Measurements from ENCODE around the gene VWC2. TPM values are rescaled to one million over a fixed set of nuclear protein-coding genes. Genes with fewer than 3 reads are reported as not detected.

The VWC2 gene
- total RNA-seq, 2 experiments from 2014 or later = not detected

DNA sequence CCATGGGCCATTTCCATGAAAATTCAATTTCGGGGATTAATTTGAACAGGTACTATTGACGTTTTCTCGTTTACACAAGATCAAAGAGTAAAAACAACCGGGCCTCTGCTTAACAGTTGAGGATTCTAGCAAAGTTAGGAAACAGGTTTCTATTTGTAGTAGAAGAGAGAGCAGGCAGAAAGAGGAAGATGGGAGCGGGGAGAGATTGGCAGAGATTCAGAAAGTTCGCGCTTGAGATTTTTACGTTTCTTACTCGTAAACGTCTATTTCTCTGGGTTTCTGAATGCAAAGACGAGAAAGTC, 571 bp upstream of the VWC2 start:
- Mint-ChIP-seq H3K4me1 (ENCODE audit: low read depth) (peaks cover 9% of the 10 kb centered on the region), H3K9me3 (ENCODE audit: insufficient read depth) (no peaks in the 10 kb centered on the region), H3K27me3 (ENCODE audit: low read depth) (peaks cover 51% of the 10 kb centered on the region), H3K36me3 (ENCODE audit: low read depth) (peaks cover 4% of the 10 kb centered on the region), H3K4me3 (peak overlapping the region; percentile 18), H3K27ac (no peak overlapping the region)
- DNase-seq = no peak
- ATAC-seq = no peak
- CTCF ChIA-PET = no interaction called here
- POLR2A ChIA-PET = interaction anchor here (0.6 kb wide), 1 partner anchor 390 kb away, joined by 3 read pairs; no protein-coding TSS in a partner anchor

DNA sequence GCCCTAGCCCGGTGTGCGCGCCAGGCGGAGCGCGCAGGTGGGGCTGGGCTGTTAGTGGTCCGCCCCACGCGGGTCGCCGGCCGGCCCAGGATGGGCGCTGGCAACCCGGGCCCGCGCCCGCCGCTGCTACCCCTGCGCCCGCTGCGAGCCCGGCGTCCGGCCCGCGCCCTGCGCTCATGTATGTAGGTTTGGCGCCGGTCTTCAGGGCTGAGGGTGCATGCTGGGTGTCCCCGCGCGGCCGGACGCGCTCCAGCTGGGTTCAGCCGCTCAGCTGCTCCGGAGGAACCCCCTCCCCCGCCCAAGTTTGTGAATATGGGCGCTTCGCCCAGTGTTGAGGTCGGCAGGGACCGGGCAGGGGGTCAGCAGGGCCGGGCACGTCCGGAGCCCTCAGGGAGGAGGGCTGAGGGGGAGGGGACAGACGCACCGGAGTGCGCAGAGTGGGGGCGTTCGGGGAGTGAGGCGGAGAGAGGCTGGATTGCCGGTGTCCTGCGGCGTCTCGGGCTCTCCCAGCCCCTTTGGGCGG, 559 bp downstream of the VWC2 start:
- CTCF ChIA-PET = no interaction called here
- no peak for ATAC-seq
- H3K4me3 Mint-ChIP-seq = no peak overlapping the region
- peaks cover 57% of the 10 kb centered on the region for H3K27me3 Mint-ChIP-seq (ENCODE audit: low read depth)
- H3K36me3 Mint-ChIP-seq (ENCODE audit: low read depth) = peaks cover 4% of the 10 kb centered on the region
- no peak overlapping the region for H3K27ac Mint-ChIP-seq
- POLR2A ChIA-PET = no interaction called here
- DNase-seq = no peak
- no peaks in the 10 kb centered on the region for H3K9me3 Mint-ChIP-seq (ENCODE audit: insufficient read depth)
- peaks cover 9% of the 10 kb centered on the region for H3K4me1 Mint-ChIP-seq (ENCODE audit: low read depth)

DNA sequence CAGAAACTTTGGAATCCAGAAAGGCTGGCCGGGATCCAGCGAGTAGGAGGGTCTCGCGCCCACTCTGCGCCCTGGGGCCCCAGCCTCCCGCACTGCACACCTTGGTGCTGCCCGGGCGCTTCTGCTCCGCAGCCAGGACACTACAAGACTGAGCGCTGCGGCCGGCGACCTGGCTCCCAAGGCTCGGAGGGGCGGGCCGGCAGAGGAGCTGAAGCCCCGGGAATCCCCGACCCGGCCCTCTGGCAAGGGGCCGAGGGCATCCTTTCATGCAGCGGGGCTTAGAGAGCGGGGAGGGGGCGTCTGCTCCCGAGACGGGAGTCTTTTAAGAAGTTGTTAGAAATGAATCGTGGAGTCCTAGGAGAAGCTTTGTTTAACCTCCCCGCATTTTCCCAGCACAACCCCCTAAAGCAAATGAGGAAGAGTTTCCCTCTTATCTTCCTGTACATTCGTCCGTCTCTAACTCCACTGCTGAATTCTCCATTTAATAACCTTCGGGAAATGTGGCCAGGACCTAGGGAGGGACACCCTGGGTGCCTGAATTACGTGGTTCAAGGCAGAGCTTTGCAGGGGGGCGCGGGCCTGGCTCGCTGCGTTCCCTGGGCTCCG, 1.1 kb downstream of the VWC2 start:
- ChIA-PET POLR2A (no interaction called here), CTCF (no interaction called here)
- peaks cover 4% of the 10 kb centered on the region for H3K36me3 Mint-ChIP-seq (ENCODE audit: low read depth)
- no peaks in the 10 kb centered on the region for H3K9me3 Mint-ChIP-seq (ENCODE audit: insufficient read depth)
- peaks cover 9% of the 10 kb centered on the region for H3K4me1 Mint-ChIP-seq (ENCODE audit: low read depth)
- no peak for ATAC-seq
- no peak overlapping the region for H3K4me3 Mint-ChIP-seq
- H3K27ac Mint-ChIP-seq = no peak overlapping the region
- peaks cover 57% of the 10 kb centered on the region for H3K27me3 Mint-ChIP-seq (ENCODE audit: low read depth)
- no peak for DNase-seq

DNA sequence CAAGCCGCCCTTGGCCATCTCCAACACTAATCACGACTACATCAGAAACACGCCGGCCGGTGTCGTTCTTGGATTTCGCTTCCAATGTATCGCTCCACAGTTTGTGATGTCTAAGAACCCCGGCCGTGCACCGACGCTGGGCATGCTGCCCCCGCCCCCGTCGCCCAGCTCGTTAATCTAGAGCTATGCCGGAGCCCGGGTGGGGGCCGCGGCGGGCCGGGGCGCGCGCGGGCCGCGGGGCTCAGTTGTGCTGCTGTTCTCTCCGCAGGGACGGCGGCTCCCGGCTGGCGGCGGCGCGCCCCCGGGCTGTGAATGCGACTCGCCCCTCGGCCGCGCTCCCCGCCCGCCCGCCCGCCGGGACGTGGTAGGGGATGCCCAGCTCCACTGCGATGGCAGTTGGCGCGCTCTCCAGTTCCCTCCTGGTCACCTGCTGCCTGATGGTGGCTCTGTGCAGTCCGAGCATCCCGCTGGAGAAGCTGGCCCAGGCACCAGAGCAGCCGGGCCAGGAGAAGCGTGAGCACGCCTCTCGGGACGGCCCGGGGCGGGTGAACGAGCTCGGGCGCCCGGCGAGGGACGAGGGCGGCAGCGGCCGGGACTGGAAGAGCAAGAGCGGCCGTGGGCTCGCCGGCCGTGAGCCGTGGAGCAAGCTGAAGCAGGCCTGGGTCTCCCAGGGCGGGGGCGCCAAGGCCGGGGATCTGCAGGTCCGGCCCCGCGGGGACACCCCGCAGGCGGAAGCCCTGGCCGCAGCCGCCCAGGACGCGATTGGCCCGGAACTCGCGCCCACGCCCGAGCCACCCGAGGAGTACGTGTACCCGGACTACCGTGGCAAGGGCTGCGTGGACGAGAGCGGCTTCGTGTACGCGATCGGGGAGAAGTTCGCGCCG, 1.9 kb downstream of the VWC2 start:
- ChIA-PET CTCF (no interaction called here), POLR2A (no interaction called here)
- ATAC-seq (no peak), DNase-seq (no peak)
- H3K27me3 Mint-ChIP-seq (ENCODE audit: low read depth) = peaks cover 58% of the 10 kb centered on the region
- H3K36me3 Mint-ChIP-seq (ENCODE audit: low read depth) = peaks cover 4% of the 10 kb centered on the region
- no peak overlapping the region for H3K27ac Mint-ChIP-seq
- H3K4me3 Mint-ChIP-seq = no peak overlapping the region
- H3K4me1 Mint-ChIP-seq (ENCODE audit: low read depth) = peaks cover 9% of the 10 kb centered on the region
- no peaks in the 10 kb centered on the region for H3K9me3 Mint-ChIP-seq (ENCODE audit: insufficient read depth)

DNA sequence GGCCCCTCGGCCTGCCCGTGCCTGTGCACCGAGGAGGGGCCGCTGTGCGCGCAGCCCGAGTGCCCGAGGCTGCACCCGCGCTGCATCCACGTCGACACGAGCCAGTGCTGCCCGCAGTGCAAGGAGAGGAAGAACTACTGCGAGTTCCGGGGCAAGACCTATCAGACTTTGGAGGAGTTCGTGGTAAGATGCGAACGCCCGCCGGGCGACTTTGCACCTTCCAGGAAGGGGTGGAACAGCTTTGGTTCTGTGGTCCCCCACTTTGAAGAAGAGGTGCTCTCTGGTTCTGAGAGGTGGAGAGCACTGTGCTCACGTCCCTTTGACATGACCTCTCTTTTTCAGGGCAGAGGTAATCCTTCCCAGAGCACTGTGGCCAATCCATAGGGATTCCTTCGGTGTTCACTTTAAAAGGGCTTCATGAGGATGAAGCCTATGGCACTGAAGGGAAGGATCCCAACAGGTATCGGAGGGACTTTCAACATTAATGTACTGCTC, 2.6 kb downstream of the VWC2 start:
- POLR2A ChIA-PET = no interaction called here
- DNase-seq (no peak), ATAC-seq (no peak)
- H3K4me3 Mint-ChIP-seq = no peak overlapping the region
- H3K27me3 Mint-ChIP-seq (ENCODE audit: low read depth) = peaks cover 56% of the 10 kb centered on the region
- H3K36me3 Mint-ChIP-seq (ENCODE audit: low read depth) = peaks cover 4% of the 10 kb centered on the region
- no peak overlapping the region for H3K27ac Mint-ChIP-seq
- CTCF ChIA-PET = no interaction called here
- H3K4me1 Mint-ChIP-seq (ENCODE audit: low read depth) = peaks cover 9% of the 10 kb centered on the region
- H3K9me3 Mint-ChIP-seq (ENCODE audit: insufficient read depth) = no peaks in the 10 kb centered on the region

DNA sequence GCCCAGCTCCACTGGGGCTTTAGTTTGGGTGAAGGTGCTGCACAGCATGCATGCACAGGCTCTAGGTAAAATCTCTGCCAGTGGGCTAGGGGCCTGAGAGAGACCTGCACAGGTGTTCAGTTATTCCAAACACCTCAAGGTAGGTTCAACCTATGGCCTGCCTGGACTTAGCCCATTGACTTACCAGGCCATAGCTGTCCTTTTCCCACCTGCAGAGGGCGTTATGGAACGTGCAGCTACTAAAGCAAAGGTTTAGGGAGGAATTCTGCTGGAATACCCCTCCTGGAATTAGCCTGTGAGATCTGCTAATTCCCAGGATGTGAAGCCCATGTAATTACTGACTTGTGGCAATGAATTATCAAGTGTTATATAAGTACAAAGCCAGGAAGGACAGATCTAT, 3.6 kb downstream of the VWC2 start:
- H3K4me1 Mint-ChIP-seq (ENCODE audit: low read depth) = peaks cover 9% of the 10 kb centered on the region
- DNase-seq (no peak), ATAC-seq (no peak)
- peaks cover 4% of the 10 kb centered on the region for H3K36me3 Mint-ChIP-seq (ENCODE audit: low read depth)
- no peak overlapping the region for H3K27ac Mint-ChIP-seq
- H3K9me3 Mint-ChIP-seq (ENCODE audit: insufficient read depth) = no peaks in the 10 kb centered on the region
- H3K27me3 Mint-ChIP-seq (ENCODE audit: low read depth) = peaks cover 48% of the 10 kb centered on the region
- ChIA-PET POLR2A (no interaction called here), CTCF (no interaction called here)
- no peak overlapping the region for H3K4me3 Mint-ChIP-seq

DNA sequence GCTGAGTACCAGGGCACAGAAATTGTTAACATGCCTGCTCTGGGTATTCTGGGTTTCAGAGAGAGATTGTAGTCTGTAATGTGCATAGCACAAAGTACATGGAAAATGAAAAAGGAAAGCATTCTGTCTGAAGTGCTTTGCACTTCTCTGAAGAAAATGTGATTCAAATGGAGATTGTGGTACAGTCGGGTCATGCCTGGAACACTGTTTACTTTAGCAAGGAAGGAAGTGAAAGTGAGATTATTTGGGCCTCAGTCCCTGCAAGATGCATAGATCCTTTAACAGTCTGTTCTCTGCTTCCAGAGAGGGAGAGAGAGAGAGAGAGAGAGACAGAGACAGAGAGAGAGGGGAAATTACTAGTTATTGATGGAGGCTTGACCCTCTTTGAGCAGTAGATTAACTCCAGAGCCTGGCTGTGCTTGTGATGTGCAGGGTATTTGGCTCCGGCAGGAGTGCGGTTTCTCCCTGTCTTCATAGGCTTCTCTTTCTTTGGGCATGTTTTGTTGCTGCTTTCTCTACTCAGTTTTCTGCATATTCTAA, 5.4 kb downstream of the VWC2 start:
- ChIA-PET POLR2A (no interaction called here), CTCF (no interaction called here)
- H3K27me3 Mint-ChIP-seq (ENCODE audit: low read depth) = peaks cover 36% of the 10 kb centered on the region
- H3K36me3 Mint-ChIP-seq (ENCODE audit: low read depth) = no peaks in the 10 kb centered on the region
- H3K4me3 Mint-ChIP-seq = no peak overlapping the region
- peaks cover 3% of the 10 kb centered on the region for H3K4me1 Mint-ChIP-seq (ENCODE audit: low read depth)
- no peak overlapping the region for H3K27ac Mint-ChIP-seq
- no peaks in the 10 kb centered on the region for H3K9me3 Mint-ChIP-seq (ENCODE audit: insufficient read depth)
- DNase-seq (no peak), ATAC-seq (no peak)

DNA sequence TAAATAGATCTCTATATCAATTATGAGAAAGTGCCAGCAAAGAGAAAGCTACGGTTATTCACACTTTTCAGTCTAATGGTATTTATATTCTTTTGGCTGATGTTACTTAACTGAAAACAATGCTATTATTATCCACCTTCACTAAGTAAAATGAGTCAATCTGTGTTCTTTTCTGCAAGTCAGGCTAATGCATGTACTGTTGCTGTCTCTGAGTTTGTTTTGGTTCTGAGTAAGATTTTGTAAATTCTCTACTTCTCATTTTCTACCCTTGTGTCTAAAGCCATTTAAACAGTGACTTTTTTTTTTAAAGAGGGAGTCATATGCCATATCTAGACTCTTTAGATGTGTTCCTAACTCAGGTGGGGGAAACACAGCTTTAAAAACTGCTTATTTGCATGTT, 7.5 kb downstream of the VWC2 start:
- ATAC-seq (no peak), DNase-seq (no peak)
- POLR2A ChIA-PET = no interaction called here
- H3K4me3 Mint-ChIP-seq = no peak overlapping the region
- CTCF ChIA-PET = no interaction called here
- H3K36me3 Mint-ChIP-seq (ENCODE audit: low read depth) = no peaks in the 10 kb centered on the region
- no peaks in the 10 kb centered on the region for H3K4me1 Mint-ChIP-seq (ENCODE audit: low read depth)
- peaks cover 26% of the 10 kb centered on the region for H3K27me3 Mint-ChIP-seq (ENCODE audit: low read depth)
- H3K9me3 Mint-ChIP-seq (ENCODE audit: insufficient read depth) = no peaks in the 10 kb centered on the region
- H3K27ac Mint-ChIP-seq = no peak overlapping the region

DNA sequence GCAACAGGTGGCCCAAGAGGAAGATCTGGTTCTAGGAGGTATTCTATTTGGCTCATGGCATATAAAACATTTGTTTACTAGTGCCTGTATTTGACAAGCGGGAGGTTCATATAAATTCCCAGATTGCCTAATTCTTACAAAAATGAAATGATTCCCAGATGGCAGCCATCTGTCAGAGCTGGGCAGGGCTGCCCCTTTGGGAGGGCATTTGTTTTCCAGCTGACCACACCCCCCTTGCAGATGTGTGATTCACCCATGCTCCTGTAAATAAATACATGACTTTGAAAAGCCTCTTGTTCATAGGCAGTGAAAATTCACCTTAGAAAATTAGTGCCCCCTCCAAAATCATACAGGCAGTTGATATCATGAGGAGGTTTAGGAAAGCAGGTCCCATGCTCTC, 8.6 kb downstream of the VWC2 start:
- Mint-ChIP-seq H3K36me3 (ENCODE audit: low read depth) (no peaks in the 10 kb centered on the region), H3K27ac (no peak overlapping the region)
- CTCF ChIA-PET = no interaction called here

DNA sequence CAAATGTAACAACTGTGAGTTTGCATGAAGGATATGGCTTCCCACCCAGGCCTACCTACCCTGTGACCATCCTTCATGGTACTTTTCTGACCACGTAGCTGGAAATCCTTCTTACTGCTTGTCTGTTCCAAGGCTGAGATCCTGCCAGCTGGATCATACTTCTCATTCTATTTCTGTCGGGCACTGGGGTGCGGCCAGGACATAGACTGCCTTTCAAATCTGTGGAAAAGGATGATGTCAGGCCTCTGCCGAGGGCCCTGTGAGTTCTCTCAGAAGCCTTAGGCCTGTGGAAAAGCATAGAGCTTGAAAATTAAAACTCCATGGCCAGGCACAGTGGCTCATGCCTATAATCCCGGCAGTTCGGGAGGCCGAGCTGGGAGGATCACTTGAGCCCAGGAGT, 10.0 kb downstream of the VWC2 start:
- H3K27me3 Mint-ChIP-seq (ENCODE audit: low read depth) = peaks cover 5% of the 10 kb centered on the region
- no peak for ATAC-seq
- H3K36me3 Mint-ChIP-seq (ENCODE audit: low read depth) = no peaks in the 10 kb centered on the region
- POLR2A ChIA-PET = no interaction called here
- DNase-seq = no peak
- H3K9me3 Mint-ChIP-seq (ENCODE audit: insufficient read depth) = no peaks in the 10 kb centered on the region
- no peak overlapping the region for H3K27ac Mint-ChIP-seq
- no peak overlapping the region for H3K4me3 Mint-ChIP-seq
- H3K4me1 Mint-ChIP-seq (ENCODE audit: low read depth) = no peaks in the 10 kb centered on the region
- CTCF ChIA-PET = no interaction called here

More for the DNA sequence above, 8.6 kb downstream of the VWC2 start:
- ATAC-seq = no peak
- no peak for DNase-seq
- Mint-ChIP-seq H3K4me3 (no peak overlapping the region), H3K9me3 (ENCODE audit: insufficient read depth) (no peaks in the 10 kb centered on the region), H3K27me3 (ENCODE audit: low read depth) (peaks cover 16% of the 10 kb centered on the region), H3K4me1 (ENCODE audit: low read depth) (no peaks in the 10 kb centered on the region)
- POLR2A ChIA-PET = no interaction called here

DNA sequence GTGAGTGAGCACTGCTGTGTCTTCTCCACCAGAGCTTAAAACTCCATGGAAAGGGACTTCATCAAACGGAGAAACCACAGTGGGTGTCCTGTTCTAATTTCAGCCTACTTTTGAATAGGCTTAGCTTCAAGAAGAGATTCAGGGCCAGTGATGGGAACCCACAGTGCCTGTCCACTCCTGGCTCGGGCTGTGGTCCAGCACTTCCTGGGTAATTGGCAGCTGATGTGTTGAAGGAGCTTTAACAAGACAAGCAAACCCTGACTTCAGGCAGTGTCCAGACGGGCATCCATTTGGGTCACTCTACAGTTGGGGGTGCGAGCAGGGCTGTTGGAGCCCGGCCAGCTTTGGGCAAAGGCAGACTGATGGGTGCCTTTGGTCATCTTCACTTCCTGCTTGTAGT, 14.5 kb downstream of the VWC2 start:
- Mint-ChIP-seq H3K36me3 (ENCODE audit: low read depth) (no peaks in the 10 kb centered on the region), H3K27ac (no peak overlapping the region), H3K4me3 (no peak overlapping the region), H3K9me3 (ENCODE audit: insufficient read depth) (no peaks in the 10 kb centered on the region), H3K27me3 (ENCODE audit: low read depth) (no peaks in the 10 kb centered on the region), H3K4me1 (ENCODE audit: low read depth) (no peaks in the 10 kb centered on the region)
- ChIA-PET CTCF (no interaction called here), POLR2A (no interaction called here)
- ATAC-seq = no peak
- no peak for DNase-seq

DNA sequence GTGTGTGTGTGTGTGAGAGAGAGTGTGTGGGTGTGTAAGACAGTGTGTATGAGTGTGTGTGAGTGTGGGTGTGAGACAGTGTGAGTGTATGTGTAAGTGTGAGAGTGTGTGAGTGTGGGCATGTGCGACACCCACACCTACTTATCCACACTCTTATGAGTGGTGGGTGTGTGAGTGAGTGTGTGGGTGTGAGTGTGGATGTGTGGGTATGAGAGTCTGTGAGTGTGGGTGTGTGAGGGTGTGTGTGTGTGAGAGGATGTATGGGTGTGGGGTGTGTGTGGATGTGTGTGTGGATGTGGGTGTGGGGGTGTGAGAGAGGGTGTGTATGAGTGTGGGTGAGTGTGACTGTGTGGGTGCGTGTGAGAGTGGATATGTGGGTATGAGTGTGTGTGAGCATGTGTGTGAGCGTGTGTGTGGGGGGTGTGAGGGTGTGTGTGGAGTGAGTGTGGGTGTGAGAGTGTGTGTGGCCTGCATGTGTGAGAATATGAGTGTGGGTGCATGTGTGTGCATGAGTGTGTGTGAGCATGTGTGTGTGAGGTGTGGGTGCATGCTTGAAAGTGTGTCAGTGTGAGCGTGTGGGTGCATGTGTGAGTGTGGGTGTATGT, 15.1 kb downstream of the VWC2 start:
- ChIA-PET CTCF (no interaction called here), POLR2A (no interaction called here)
- H3K4me3 Mint-ChIP-seq = no peak overlapping the region
- DNase-seq = no peak
- H3K36me3 Mint-ChIP-seq (ENCODE audit: low read depth) = no peaks in the 10 kb centered on the region
- ATAC-seq = no peak
- no peaks in the 10 kb centered on the region for H3K27me3 Mint-ChIP-seq (ENCODE audit: low read depth)
- no peaks in the 10 kb centered on the region for H3K4me1 Mint-ChIP-seq (ENCODE audit: low read depth)
- no peak overlapping the region for H3K27ac Mint-ChIP-seq
- no peaks in the 10 kb centered on the region for H3K9me3 Mint-ChIP-seq (ENCODE audit: insufficient read depth)
